Activated naive CD4-positive, alpha-beta T cell treated with anti-CD3 and anti-CD28 coated beads for 36 hours (primary cell): ENCODE measurements around the gene KREMEN2. TPM values are rescaled to one million over a fixed set of nuclear protein-coding genes. Genes with fewer than 3 reads are reported as not detected.

Experiments used
- CTCF ChIA-PET: fragments of 350-600 bp; sonication (Branson Sonifier 250); formaldehyde crosslinking; loops from one replicate; lab custom pipeline; 2021; ENCODE audit warnings: antibody characterized with exemption; lab: Charles Lee
- DNase-seq: peaks from one replicate; pipeline ENCODE4 v3.0.0-alpha.2; 2020
- H3K27ac Mint-ChIP-seq: one replicate; pipeline ENCODE4 v1.8.0; 2021; ENCODE audit warnings: mild to moderate bottlenecking, mixed read lengths
- H3K27me3 Mint-ChIP-seq: one replicate; pipeline ENCODE4 v1.8.0; 2021; ENCODE audit warnings: low read depth, mixed read lengths
- H3K36me3 Mint-ChIP-seq: one replicate; pipeline ENCODE4 v1.8.0; 2021; ENCODE audit warnings: low read depth, mixed read lengths
- H3K4me1 Mint-ChIP-seq: one replicate; pipeline ENCODE4 v1.8.0; 2021; ENCODE audit warnings: low read depth, mixed read lengths
- H3K4me3 Mint-ChIP-seq: one replicate; pipeline ENCODE4 v1.8.0; 2021; ENCODE audit warnings: mild to moderate bottlenecking, moderate library complexity, mixed read lengths
- H3K9me3 Mint-ChIP-seq: one replicate; pipeline ENCODE4 v1.8.0; 2021; ENCODE audit warnings: mixed read lengths
- intact Hi-C: fragments of 100-400 bp; cut with micrococcal nuclease; formaldehyde crosslinking; loops from one replicate; pipeline ENCODE4 v1.15.1; 2023
- total RNA-seq, 2 experiments: library from RNA; stranded (reverse); gene quantifications; one replicate each; pipeline ENCODE4 v1.2.3, GENCODE V29; 2021

The KREMEN2 gene
- total RNA-seq, 2 experiments from 2014 or later: not detected

DNA sequence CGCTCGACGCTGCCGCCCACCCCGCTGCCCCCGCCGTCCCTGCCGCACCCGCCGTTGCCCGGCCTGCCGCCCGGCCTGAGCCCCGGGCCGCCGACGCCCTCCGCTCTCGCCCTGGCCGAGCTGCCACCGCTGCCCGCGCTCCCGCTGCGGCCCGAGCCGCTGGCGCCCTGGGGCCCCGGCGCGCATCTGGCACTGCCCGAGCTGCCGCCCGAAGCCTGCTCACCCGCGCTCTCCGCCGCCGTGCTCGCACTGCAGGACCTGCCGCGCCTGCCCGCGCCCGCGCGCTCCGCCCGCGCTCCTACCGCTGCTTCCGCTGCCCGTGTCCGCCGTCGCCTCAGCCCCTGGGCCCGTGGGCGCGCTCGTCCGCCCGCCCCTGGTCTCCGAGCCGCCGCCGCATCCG is 40.2 kb downstream of the KREMEN2 start:
- DNase-seq: no peak
- CTCF ChIA-PET: interaction anchor here (0.6 to 13.3 kb wide), 11 partner anchors 22 to 884 kb away, joined by 3 to 310 read pairs (median 4); partner anchors contain the start of genes BICDL2, CLDN6, HCFC1R1 and THOC6
- Mint-ChIP-seq H3K4me1 (peaks cover 25% of the 10 kb centered on the region), H3K4me3 (peak overlapping the region; percentile 59), H3K9me3 (no peaks in the 10 kb centered on the region), H3K27ac (no peak overlapping the region), H3K36me3 (no peaks in the 10 kb centered on the region), H3K27me3 (peaks cover 2% of the 10 kb centered on the region)
- intact Hi-C loops: loop anchor here (1.0 to 2.0 kb wide), 2 partner anchors 16 to 120 kb away; partner anchors contain the start of gene TNFRSF12A

DNA sequence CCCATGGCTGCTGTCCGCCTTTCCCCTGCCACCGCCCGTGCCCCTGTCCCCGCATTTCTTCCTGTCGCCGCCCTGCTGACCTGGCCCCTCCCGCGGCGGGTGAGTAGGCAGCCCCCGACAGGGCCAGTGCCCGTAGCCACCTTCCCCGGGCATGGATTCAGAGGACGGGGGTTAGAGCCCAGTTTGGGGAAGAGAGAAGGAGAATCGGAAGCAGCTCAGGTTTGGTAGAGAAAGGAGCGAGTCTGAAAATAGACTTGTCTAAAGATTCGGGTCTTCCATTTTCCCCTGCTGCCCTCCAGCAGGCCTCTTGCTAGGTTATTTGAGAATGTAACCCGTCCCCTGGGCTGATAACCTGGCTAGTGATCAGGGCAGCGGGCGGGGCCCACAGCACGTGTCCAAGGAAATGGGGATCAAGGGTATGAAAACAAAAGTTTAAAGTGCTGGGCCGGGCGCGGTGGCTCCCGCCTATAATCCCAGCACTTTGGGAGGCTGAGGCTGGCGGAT is 40.8 kb downstream of the KREMEN2 start:
- H3K4me1 Mint-ChIP-seq: peaks cover 25% of the 10 kb centered on the region
- H3K27me3 Mint-ChIP-seq: peaks cover 2% of the 10 kb centered on the region
- H3K4me3 Mint-ChIP-seq: peak overlapping the region; percentile 59
- CTCF ChIA-PET: interaction anchor here (13.3 kb wide), 1 partner anchor 22 kb away, joined by 310 read pairs; the partner anchor contains the start of genes CLDN6, HCFC1R1, THOC6 and TNFRSF12A
- no peak overlapping the region for H3K27ac Mint-ChIP-seq
- DNase-seq: no peak
- intact Hi-C loops: loop anchor here (1.0 to 2.0 kb wide), 2 partner anchors 16 to 119 kb away; partner anchors contain the start of gene TNFRSF12A
- no peaks in the 10 kb centered on the region for H3K36me3 Mint-ChIP-seq
- H3K9me3 Mint-ChIP-seq: no peaks in the 10 kb centered on the region

DNA sequence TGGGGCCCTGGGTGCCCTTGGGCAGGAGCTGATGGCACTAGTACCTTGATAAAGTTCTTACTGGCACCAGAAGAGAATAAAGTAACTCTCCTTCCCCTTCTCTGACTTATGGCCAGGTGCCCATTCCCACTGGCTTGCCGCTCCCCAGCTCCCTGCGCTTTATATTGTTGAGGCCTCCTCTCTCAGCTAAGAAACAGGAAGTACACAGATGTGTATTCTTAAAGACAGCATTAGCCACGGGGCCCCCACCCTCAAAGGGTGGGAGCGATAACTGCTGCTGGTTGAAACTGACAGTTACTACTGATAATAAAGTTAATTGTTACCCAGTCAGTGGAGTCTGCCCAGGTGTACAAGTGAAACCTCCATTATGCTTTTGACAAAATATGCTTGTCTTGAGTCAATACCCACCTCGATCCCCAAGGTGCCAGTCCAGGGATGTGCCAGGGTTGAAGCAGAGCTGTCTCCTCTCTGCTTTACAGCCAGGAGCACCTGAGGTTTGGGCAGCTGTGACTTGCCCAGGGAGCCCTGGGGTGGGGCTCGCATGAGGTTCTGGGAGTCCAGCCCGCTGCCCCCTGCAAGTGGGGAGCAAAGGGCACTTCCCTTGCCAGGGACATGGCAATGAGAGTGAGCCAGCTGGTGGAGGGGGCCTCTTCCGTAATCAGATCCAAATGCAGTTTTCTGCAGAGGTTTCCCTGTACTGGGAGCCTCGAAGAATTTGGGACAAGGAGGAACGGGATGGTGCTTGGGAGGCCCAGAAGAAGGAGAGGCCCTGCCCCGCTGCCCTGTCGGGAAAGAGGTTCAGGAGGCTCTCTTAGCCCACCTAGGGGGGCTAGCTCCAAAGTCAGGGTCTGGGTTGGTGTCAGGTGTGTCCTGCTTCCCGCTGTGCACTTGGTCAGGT is 43.2 kb downstream of the KREMEN2 start:
- Mint-ChIP-seq H3K4me1 (peaks cover 28% of the 10 kb centered on the region), H3K27ac (no peak overlapping the region), H3K36me3 (no peaks in the 10 kb centered on the region), H3K9me3 (no peaks in the 10 kb centered on the region), H3K27me3 (peaks cover 2% of the 10 kb centered on the region), H3K4me3 (no peak overlapping the region)
- intact Hi-C loops: no loop called here
- CTCF ChIA-PET: interaction anchor here (0.9 to 13.3 kb wide), 4 partner anchors 19 to 127 kb away, joined by 3 to 310 read pairs (median 4); partner anchors contain the start of genes CLDN6, HCFC1R1, THOC6 and TNFRSF12A
- DNase-seq: no peak

- Mint-ChIP-seq H3K36me3 (no peaks in the 10 kb centered on the region), H3K27ac (no peak overlapping the region), H3K9me3 (no peaks in the 10 kb centered on the region), H3K27me3 (peaks cover 2% of the 10 kb centered on the region), H3K4me3 (no peak overlapping the region), H3K4me1 (peaks cover 30% of the 10 kb centered on the region)
- intact Hi-C loops: no loop called here
- CTCF ChIA-PET: interaction anchor here (0.9 to 13.3 kb wide), 3 partner anchors 19 to 127 kb away, joined by 3 to 310 read pairs (median 3); partner anchors contain the start of genes CLDN6, HCFC1R1, THOC6 and TNFRSF12A
- no peak for DNase-seq
Measured at GRCh38 chr16:3007957-3008689, 44.0 kb downstream of the KREMEN2 start.

DNA sequence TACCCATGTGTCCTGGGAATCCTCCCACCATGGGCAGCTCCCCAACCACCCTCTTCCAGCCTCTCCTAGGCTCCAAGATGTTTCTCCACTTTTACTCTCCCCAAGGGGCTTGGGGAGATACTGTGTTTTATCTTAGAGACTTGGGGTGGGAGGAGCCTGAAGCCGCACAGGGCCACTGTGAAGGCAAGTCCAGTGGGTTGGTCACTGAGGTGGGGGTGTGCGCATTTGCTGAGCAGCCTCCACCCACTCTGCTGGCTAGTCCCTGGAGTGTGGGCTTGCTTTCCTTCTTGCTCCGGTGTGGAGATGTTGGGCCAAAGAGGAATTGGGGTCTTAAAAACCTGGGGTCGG is 44.6 kb downstream of the KREMEN2 start:
- H3K4me3 Mint-ChIP-seq: no peak overlapping the region
- CTCF ChIA-PET: interaction anchor here (13.3 kb wide), 1 partner anchor 18 kb away, joined by 310 read pairs; the partner anchor contains the start of genes CLDN6, HCFC1R1, THOC6 and TNFRSF12A
- H3K4me1 Mint-ChIP-seq: peaks cover 30% of the 10 kb centered on the region
- H3K27me3 Mint-ChIP-seq: peaks cover 2% of the 10 kb centered on the region
- intact Hi-C loops: no loop called here
- no peaks in the 10 kb centered on the region for H3K36me3 Mint-ChIP-seq
- no peaks in the 10 kb centered on the region for H3K9me3 Mint-ChIP-seq
- DNase-seq: no peak
- no peak overlapping the region for H3K27ac Mint-ChIP-seq

DNA sequence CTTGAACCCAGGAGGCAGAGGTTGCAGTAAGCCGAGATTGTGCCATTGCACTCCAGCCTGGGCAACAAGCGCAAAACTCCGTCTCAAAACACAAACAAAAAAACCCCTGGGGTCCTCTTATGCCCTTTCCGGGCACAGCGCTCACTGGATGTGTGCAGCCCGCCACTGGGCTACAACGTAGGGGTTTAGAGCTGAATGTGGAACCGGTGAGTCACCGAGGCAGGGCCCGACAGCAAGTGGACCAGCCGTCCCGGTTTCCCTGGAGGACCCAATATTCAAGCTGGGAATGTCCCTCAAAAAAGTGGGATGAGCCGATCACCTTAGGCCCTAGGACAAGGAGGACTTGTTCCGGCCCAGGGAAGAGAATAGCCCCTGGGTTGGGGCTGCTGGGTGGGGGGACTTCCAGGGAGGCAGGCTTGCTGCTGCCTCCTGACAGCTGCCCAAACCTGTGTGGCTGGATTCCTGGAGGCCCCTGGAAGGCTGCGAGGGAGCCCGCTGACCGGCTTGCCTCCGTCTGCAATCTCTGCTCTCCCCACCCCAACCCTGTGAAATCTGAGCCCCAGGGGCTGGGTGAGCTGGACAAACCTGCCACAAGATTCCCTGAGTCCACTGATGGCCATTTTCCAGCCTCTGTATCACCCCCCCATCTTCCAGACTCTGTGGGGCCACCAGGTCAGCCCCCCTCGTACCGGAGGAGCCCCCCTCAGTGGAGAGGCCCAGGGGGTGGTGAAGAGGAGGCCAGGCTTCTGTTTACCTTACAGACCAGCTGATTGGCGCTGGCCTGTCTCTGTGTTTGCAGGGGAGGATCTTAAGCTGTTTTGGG is 45.7 kb downstream of the KREMEN2 start:
- intact Hi-C loops: no loop called here
- Mint-ChIP-seq H3K9me3 (no peaks in the 10 kb centered on the region), H3K4me1 (peaks cover 30% of the 10 kb centered on the region), H3K27me3 (peaks cover 2% of the 10 kb centered on the region), H3K4me3 (no peak overlapping the region), H3K27ac (no peak overlapping the region), H3K36me3 (no peaks in the 10 kb centered on the region)
- CTCF ChIA-PET: interaction anchor here (0.6 to 13.3 kb wide), 2 partner anchors 17 to 387 kb away, joined by 3 to 310 read pairs; partner anchors contain the start of genes CLDN6, HCFC1R1, THOC6 and TNFRSF12A
- no peak for DNase-seq

DNA sequence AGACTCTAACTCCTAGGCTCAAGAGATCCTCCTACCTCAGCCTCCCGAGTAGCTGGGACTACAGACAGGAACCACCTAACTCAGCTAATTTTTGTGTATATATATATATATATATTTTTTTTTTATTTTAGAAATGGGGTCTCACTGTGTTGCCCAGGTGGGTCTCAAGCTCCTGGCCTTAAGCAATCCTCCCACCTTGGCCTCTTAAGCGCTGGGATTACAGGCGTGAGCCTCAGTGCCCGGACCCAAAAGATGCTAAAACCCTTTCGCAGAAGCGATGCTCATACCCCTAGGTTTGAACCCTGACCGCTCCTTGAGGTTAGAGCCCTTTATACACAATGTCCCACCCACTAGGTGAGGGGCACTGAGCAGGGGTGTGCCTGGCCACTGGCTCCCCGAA is 46.4 kb downstream of the KREMEN2 start:
- no peaks in the 10 kb centered on the region for H3K36me3 Mint-ChIP-seq
- H3K4me3 Mint-ChIP-seq: no peak overlapping the region
- H3K9me3 Mint-ChIP-seq: no peaks in the 10 kb centered on the region
- peaks cover 30% of the 10 kb centered on the region for H3K4me1 Mint-ChIP-seq
- H3K27ac Mint-ChIP-seq: no peak overlapping the region
- H3K27me3 Mint-ChIP-seq: peaks cover 2% of the 10 kb centered on the region
- intact Hi-C loops: no loop called here
- DNase-seq: no peak
- CTCF ChIA-PET: interaction anchor here (0.6 to 13.3 kb wide), 2 partner anchors 16 to 386 kb away, joined by 3 to 310 read pairs; partner anchors contain the start of genes CLDN6, HCFC1R1, THOC6 and TNFRSF12A

- no peak overlapping the region for H3K4me3 Mint-ChIP-seq
- H3K36me3 Mint-ChIP-seq: no peaks in the 10 kb centered on the region
- H3K4me1 Mint-ChIP-seq: peaks cover 22% of the 10 kb centered on the region
- no peaks in the 10 kb centered on the region for H3K9me3 Mint-ChIP-seq
- H3K27ac Mint-ChIP-seq: no peak overlapping the region
- intact Hi-C loops: no loop called here
- no peak for DNase-seq
- no peaks in the 10 kb centered on the region for H3K27me3 Mint-ChIP-seq
- CTCF ChIA-PET: interaction anchor here (13.3 kb wide), 1 partner anchor 15 kb away, joined by 310 read pairs; the partner anchor contains the start of genes CLDN6, HCFC1R1, THOC6 and TNFRSF12A
Measured at GRCh38 chr16:3012246-3012645, 48.2 kb downstream of the KREMEN2 start.

GRCh38 chr16:3012828-3013420 is 48.8 kb downstream of the KREMEN2 start, which contains the start of gene CLDN9:
Gene CLDN9, plus strand, starts transcription at chr16:3012923. Its CDS starts 440 bp downstream, at chr16:3013363.
- CTCF ChIA-PET: interaction anchor here (13.3 kb wide), 1 partner anchor 14 kb away, joined by 310 read pairs; the partner anchor contains the start of genes CLDN6, HCFC1R1, THOC6 and TNFRSF12A
- no peak within 1 kb of the TSS for H3K4me3 Mint-ChIP-seq
- no peaks in the 10 kb centered on the region for H3K36me3 Mint-ChIP-seq
- no peaks in the 10 kb centered on the region for H3K9me3 Mint-ChIP-seq
- intact Hi-C loops: no loop called here
- H3K27ac Mint-ChIP-seq: no peak within 1 kb of the TSS
- no peak for DNase-seq
- H3K27me3 Mint-ChIP-seq: no peaks in the 10 kb centered on the region
- H3K4me1 Mint-ChIP-seq: peaks cover 15% of the 10 kb centered on the region

- Mint-ChIP-seq H3K4me1 (peaks cover 14% of the 10 kb centered on the region), H3K9me3 (no peaks in the 10 kb centered on the region), H3K4me3 (no peak overlapping the region), H3K36me3 (no peaks in the 10 kb centered on the region), H3K27me3 (peaks cover 2% of the 10 kb centered on the region), H3K27ac (no peak overlapping the region)
- DNase-seq: no peak
- CTCF ChIA-PET: interaction anchor here (1.0 kb wide), 1 partner anchor 31 kb away, joined by 4 read pairs; no protein-coding TSS in a partner anchor
- intact Hi-C loops: no loop called here
Measured at GRCh38 chr16:3013491-3013951, 49.4 kb downstream of the KREMEN2 start.
